ENCODE results near the gene ATXN2L. TPM values are rescaled to one million over a fixed set of nuclear protein-coding genes. Genes with fewer than 3 reads are reported as not detected.
A peak's percentile ranks its signal among the peaks of the same experiment; 100 is the strongest.

Gene ATXN2L
- total RNA-seq, 1 donor from 2014 or later = 208 TPM

- no peaks in the 10 kb centered on the region for H3K9me3 Mint-ChIP-seq
- H3K4me1 Mint-ChIP-seq (ENCODE audit: unreplicated experiment) = peaks cover 20% of the 10 kb centered on the region
- H3K4me3 Mint-ChIP-seq = peak within 1 kb of the TSS; percentile 98
- H3K27ac Mint-ChIP-seq = peak within 1 kb of the TSS; percentile 96
- H3K27me3 Mint-ChIP-seq = no peaks in the 10 kb centered on the region
- peak; percentile 78 for TF ChIP-seq CTCF (conservative IDR thresholded peaks at IDR 0.05)
- peak; percentile 98 for DNase-seq (ENCODE audit: extremely low spot score, unreplicated experiment)
- H3K36me3 Mint-ChIP-seq = peaks cover 11% of the 10 kb centered on the region
These were observed 23.5 kb downstream of the ATXN2L start, which contains the start of gene TUFM for GRCh38 chr16:28846080-28846932. Gene TUFM (minus strand): TSS chr16:28846348. CDS start chr16:28846269, 79 bp downstream.

GRCh38 chr16:28846933-28847273 is 24.1 kb downstream of the ATXN2L start:
- H3K36me3 Mint-ChIP-seq = peaks cover 11% of the 10 kb centered on the region
- H3K4me1 Mint-ChIP-seq (ENCODE audit: unreplicated experiment) = peaks cover 20% of the 10 kb centered on the region
- H3K9me3 Mint-ChIP-seq = no peaks in the 10 kb centered on the region
- no peaks in the 10 kb centered on the region for H3K27me3 Mint-ChIP-seq
- H3K4me3 Mint-ChIP-seq = peak overlapping the region; percentile 98
- peak overlapping the region; percentile 96 for H3K27ac Mint-ChIP-seq
- TF ChIP-seq CTCF (conservative IDR thresholded peaks at IDR 0.05) = no peak
- no peak for DNase-seq (ENCODE audit: extremely low spot score, unreplicated experiment)

GRCh38 chr16:28858421-28858820 is 35.6 kb downstream of the ATXN2L start:
- no peak for DNase-seq (ENCODE audit: extremely low spot score, unreplicated experiment)
- Mint-ChIP-seq H3K27me3 (no peaks in the 10 kb centered on the region), H3K27ac (no peak overlapping the region), H3K9me3 (no peaks in the 10 kb centered on the region), H3K36me3 (no peaks in the 10 kb centered on the region), H3K4me1 (ENCODE audit: unreplicated experiment) (peaks cover 4% of the 10 kb centered on the region), H3K4me3 (no peak overlapping the region)
- no peak for TF ChIP-seq CTCF (conservative IDR thresholded peaks at IDR 0.05)

GRCh38 chr16:28859326-28859725 is 36.5 kb downstream of the ATXN2L start:
- DNase-seq (ENCODE audit: extremely low spot score, unreplicated experiment) = no peak
- H3K4me1 Mint-ChIP-seq (ENCODE audit: unreplicated experiment) = peaks cover 8% of the 10 kb centered on the region
- no peak overlapping the region for H3K4me3 Mint-ChIP-seq
- TF ChIP-seq CTCF (conservative IDR thresholded peaks at IDR 0.05) = no peak
- H3K36me3 Mint-ChIP-seq = no peaks in the 10 kb centered on the region
- H3K9me3 Mint-ChIP-seq = no peaks in the 10 kb centered on the region
- no peak overlapping the region for H3K27ac Mint-ChIP-seq
- H3K27me3 Mint-ChIP-seq = no peaks in the 10 kb centered on the region

- no peak for TF ChIP-seq CTCF (conservative IDR thresholded peaks at IDR 0.05)
- H3K9me3 Mint-ChIP-seq = no peaks in the 10 kb centered on the region
- no peak for DNase-seq (ENCODE audit: extremely low spot score, unreplicated experiment)
These were observed 41.4 kb downstream of the ATXN2L start for GRCh38 chr16:28863929-28864793.

More at GRCh38 chr16:28863929-28864793, 41.4 kb downstream of the ATXN2L start:
- peak overlapping the region; percentile 99 for H3K27ac Mint-ChIP-seq
- peak overlapping the region; percentile 99 for H3K4me3 Mint-ChIP-seq
- H3K27me3 Mint-ChIP-seq = no peaks in the 10 kb centered on the region
- H3K36me3 Mint-ChIP-seq = no peaks in the 10 kb centered on the region
- H3K4me1 Mint-ChIP-seq (ENCODE audit: unreplicated experiment) = peaks cover 21% of the 10 kb centered on the region

Data from type B pancreatic cell (in vitro differentiated cells).